Iris pigment epithelial cell (primary cell): ENCODE data around the gene VLDLR.

Source experiments
- DNase-seq: peaks from one replicate; pipeline ENCODE4 v3.0.0-alpha.2; 2011; ENCODE audit warnings: low read depth

Gene VLDLR

DNA sequence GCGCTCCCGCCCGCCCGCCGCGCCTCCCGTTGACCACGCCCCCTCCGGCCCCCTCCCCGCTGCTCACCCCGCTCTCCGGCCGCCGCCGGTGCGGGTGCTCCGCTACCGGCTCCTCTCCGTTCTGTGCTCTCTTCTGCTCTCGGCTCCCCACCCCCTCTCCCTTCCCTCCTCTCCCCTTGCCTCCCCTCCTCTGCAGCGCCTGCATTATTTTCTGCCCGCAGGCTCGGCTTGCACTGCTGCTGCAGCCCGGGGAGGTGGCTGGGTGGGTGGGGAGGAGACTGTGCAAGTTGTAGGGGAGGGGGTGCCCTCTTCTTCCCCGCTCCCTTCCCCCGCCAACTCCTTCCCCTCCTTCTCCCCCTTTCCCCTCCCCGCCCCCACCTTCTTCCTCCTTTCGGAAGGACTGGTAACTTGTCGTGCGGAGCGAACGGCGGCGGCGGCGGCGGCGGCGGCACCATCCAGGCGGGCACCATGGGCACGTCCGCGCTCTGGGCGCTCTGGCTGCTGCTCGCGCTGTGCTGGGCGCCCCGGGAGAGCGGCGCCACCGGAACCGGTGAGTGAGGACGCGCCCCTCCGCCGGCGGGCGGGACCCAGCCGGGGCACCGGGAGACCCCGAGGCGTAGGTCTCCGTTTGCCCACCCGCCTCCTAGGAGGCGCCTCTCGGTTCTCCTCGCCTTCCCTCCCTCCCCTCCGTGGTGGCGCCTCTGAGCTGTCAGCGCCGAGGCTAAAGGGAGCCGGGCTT is at the start of gene VLDLR:
TSS of gene VLDLR (plus strand) at position 66 of the 739 bp plus-strand sequence. CDS start at position 469, 403 bp downstream.
- peak; percentile 12 for DNase-seq

DNA sequence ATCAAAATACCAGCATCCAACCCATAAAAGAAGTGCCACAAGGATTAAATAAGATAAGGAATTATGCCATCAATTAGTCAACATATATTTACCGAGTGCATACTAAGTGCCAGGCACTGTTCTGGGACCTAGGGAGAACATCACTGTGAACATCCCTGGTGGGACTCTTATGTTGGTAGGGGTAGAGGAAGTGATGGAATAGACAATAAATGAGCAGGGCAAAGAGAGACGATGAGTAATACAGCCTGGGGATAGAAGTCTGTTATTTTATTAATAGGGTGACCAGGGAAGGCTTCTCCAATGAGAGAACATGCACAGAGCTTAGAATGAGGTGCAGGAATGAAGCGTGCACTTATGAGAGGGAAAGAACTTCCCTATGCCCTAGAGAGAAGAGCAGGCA is 47.4 kb upstream of the VLDLR start:
- DNase-seq = no peak

DNA sequence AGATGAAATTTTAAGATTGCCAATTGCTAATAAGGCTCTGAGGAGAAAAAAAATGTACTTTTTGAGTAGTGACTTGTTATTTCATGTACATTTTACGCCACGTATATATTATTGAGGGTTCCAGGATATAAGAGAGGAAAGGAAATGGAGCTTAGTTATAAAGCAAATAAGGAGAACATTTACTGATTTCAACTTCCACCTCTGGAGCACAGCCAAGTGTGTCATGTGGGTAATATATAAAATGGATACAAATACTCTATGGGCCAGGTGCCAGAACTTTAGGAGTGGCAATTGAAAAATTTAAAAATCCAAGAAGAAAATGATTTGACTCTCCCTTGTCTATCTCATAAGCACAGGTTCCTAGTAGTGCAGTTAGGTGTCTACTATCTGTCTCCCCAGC is 45.0 kb upstream of the VLDLR start:
- no peak for DNase-seq

DNA sequence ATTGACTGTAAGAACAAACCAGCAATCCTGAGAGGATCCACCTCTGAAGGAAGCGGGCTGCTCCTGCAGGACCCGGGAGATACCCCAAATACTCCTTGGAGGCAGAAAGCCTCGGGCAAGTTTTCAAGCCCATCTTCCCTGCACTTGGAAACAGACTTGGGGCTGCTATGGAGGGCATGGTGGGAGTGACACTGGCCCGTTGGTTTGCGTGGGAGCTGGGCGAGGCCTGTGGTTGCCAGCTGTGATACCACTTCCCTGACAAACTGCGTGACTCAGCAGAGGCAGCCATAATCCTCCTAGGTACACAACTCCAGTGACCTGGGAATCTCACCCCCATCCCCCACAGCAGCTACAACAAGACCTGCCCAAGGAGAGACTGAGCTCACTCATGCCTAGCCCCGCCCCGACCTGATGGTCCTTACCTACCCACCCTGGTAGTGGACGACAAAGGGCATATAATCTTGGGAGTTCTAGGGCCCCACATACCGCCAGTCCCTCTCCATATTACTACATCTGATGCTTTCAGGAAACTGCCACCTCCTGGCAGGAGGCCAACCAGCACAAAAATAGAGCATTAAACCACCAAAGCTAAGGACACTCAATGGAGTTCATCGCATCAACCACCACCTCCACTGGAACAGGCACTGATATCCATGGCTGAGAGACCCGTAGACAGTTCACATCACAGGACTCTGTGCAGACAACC is 38.1 kb upstream of the VLDLR start:
- no peak for DNase-seq

DNA sequence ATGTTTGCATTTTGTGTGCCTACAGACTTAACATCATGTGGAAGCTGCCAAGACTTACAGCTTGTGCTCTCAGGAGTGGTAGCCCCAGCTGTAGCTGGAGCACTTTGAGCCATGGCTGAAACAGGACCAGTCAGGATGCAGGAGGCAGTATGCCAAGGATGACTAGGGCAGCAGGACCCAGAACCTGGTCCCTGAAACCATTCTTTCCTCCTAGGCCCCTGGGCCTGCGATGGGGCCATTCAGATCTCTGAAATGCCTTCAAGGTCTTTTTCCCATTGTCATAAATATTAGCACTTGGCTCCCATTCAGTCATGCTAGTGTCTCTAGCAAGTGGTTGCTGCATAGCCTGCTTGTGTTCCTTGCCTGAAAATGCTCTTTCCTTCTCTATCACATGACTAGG is 29.6 kb upstream of the VLDLR start:
- DNase-seq = no peak

DNA sequence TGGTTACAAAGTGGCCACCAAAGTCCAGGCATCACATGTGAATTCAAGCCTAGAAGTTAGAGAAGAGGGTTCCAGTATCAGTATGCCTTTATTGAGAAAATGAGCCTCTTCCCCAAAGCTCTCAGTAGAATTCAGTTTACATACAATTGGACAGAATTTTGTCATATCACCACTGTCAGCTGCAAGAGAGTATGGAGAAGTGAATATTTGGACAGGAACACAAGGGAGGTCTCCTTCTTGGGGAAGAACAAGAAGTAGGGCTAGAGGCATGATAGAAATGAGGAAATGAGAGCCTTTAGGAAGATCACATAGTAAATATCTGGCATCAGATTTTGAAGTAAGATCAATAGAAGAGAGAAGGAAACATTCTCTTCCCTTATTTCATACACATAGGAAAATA is 27.8 kb upstream of the VLDLR start:
- DNase-seq = no peak

DNA sequence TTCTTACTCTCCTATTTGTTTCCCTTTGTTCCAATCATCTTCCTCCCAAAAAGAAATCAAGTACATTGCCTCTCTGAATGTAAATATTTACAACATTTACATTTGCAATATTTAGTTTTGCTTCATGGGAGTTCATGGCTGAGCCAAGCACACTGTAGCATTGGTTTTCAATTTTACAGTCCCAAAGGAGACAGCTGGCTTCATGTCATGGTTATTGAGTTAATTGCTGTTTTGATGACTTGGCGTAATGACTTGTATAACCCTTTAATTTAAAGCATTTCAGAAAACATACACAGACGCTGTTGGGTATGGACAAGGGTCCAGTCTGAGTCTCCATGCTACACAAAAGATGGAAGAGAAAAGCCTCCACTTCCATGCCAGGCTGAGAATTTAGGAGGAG is 25.6 kb upstream of the VLDLR start:
- no peak for DNase-seq

DNA sequence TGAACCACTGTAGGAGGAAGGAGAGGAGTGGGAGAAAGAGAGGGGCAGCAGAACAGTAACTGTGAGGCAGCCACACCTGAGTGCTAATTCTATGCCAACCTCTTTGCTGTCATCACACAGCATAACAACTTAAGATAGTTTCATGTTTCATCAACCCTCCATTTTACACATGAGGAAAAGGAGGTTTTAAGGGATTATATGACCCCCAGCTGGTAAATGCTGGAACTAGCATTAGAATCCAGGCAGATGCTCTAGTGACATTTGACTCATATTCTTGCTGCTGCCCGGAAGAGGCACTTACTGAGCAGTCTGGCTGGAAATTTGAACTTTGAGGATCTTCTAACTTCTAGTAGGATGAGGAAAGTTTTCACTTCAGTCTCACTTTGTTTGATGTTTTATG is 24.1 kb upstream of the VLDLR start:
- peak; percentile 10 for DNase-seq

DNA sequence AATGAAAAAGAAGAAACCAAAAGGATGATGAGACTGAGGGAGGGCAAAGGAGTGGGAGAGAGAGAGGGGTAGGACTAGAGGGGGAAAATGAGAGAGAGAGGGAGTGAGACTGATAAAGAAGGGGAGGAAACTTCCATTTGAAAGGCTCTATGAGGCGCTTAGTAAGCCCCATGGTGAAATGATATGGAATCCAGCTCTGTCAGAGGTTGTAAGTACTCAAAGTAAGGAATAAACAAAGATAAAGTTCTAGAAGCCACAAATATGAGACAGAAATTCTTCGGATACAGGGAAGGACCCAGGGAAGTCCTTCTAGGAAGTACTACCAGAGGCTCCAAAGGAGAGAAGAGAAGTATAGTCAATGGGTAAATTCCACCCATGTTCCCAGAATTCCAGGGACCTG is 21.7 kb upstream of the VLDLR start:
- peak; percentile 44 for DNase-seq

DNA sequence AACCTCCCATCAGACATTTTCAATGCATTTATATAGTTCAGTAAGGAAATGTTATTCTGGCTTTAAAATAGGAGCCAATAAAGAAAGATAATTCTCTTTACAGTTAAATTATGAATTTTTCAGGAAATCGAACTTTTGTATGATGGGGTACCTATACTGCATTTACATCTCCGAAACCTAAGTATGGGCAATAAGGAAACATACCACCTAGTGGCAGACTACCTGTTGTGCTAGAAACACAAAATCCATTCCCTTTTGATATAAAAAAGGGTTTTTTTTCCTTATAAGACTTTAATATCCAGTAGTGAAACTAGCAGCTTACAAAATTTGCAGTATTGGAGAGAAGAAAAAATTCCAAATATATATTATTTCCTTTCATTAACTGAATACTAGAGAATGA is 21.3 kb upstream of the VLDLR start:
- DNase-seq = no peak

DNA sequence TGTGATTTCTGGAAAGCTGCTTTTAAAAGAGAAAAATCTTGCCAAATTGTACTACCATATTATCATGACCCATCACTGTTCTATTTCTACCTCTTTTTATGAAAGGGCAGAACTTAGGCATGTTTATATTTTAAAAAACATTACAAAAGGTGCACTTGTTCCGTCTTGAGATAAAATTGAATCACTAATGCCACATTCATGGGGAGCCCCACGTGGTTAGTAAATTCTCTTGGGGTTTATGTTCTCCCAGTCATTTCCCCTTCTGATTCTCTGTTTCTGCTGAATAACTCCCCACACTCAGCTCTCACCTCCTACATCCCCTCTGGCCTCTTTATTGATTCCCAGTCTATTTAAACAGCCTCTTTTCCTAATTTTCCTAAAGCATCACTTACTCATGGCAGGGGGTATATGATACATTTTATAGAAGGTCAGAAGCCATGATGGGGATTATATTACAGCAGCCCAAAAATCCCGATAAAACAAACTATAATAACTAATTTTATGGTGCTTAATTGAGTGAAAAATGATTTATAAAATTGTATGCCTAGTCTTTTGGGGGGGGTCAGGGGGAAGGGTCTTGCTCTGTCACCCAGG is 19.7 kb upstream of the VLDLR start:
- no peak for DNase-seq

DNA sequence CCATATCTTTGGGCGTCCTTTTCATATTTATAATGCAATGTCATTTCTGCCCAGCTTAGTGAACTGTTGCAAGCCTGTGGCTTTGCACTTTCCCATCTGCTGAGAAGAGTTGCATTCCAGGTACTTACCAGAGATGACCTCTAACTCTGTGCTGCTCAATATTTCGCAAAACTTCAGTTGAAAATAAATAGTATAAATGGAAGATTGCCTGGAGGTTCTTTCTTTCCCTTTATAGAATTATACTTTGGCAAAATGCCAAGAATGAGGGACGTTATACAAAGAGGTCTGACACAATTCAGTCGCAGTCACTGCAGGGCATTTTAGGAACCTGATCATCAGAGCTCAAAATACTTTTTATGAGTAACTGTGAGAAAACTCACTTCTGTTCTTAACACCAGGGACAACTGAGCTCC is 18.9 kb upstream of the VLDLR start:
- DNase-seq = peak; percentile 74

DNA sequence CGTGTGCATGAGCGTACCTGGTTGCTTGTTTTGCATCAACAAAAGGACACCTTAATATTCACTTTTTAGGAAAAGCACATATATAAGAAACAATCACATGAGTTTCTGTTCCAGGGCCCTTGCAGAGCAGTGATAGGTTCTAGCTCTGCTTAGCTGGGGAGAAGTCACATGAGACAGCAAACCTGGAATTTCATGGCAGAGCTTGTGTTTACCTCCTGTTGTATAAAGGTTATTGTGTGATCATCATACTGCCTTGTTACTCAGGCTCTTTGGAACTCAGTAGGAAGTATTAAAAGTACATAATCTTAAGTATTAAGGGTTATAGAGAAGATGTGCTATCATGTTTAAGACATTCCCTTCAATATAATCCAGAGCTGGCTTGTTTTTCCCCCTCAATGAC is 18.0 kb upstream of the VLDLR start:
- DNase-seq = peak; percentile 13

DNA sequence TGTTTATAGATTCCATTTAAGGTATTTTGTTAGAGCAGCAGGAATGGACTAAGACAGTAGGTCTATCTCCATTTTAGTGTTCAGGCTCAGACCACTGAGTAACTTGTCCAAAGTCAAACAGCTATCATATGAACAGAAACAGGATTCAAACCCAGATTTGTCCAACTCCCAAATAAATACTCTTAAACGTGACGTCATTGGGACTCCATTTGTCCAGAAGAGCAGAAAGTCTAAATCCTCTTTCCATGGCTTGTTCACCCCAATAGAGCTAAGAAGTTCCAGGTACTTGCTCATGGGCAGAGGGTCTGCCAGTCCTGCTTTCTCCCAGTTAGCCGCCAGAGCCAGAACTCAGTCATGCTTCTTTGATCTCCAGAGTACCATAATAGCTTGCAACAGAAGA is 16.3 kb upstream of the VLDLR start:
- DNase-seq = no peak

DNA sequence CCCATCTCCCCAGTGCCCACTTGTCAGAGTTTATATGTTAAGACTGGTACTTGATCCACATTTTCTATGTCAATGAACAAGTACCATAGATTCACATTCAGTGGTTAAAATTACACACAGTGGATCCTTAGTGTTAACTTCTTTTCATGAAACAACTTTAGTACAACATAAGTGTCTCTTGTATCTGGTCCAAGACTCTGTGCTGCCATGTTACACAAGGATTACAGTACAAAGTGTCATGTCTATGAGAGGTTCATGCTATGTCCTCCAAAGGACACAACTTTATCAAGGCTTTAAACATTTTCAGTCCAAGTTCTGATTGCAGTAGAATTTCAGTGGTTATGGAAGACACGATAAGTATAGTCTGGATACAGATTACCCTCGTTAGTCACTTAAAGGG is 13.3 kb upstream of the VLDLR start:
- no peak for DNase-seq

DNA sequence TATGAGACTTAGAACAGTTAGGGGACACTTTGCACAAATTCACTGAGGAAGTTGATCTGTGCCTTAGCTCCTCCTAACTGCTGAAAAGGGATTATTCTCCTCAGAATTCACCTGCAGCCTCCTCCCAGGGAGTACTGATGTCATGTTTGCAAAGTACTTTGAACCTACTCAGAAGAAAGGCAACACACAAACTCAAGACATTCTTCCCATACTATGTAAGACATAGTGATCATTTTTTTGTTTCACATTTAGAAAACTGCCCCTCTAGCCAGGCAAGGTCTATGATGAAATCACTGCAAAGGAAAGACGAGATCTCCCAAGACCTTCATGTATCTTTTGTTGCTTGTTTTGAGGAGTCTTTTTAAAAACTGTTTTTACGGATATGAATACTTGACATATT is 10.6 kb upstream of the VLDLR start:
- peak; percentile 73 for DNase-seq

DNA sequence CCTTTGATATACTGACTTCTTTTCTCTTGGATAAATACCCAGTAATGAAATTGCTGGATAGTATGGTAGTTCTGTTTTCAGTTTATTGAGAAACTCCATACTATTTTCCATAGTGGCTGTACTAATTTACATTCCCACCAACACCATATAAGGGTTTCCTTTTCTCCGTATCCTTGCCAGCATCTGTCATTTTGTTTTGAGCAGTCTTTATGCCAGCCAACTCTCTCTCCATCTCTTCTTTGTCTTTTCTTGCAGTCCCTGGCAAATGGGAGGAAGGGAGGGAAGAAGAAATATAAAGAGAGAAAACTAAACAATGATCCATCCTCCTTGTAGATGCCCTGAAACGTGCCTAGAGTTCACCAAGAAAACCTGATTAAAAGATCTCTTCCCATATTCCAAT is 9.6 kb upstream of the VLDLR start:
- no peak for DNase-seq

DNA sequence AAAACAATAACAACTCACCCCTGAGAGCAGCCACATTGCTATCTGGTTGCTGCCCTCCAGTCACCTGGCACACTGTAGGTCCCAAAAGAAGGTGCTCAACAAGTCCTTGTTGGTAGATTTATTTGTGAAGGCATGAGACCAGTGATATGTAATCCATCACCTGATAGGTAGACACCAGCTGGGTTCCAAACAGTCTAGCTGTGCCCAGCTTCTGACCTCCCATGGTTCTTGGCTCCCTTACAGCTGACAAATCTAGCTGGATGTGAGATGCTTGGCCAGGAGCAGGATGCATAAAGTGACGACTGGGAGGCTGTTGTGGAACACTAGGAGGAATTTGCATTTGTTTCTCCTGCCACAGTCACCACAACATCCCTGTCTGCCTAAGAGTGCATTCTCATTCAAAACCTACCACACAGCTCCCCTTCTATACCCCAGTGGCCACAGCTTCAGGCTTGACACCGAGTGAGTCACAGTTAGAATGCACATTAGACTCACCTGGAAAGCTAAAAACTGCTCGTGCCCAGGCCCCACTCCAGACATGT is 7.8 kb upstream of the VLDLR start:
- no peak for DNase-seq

DNA sequence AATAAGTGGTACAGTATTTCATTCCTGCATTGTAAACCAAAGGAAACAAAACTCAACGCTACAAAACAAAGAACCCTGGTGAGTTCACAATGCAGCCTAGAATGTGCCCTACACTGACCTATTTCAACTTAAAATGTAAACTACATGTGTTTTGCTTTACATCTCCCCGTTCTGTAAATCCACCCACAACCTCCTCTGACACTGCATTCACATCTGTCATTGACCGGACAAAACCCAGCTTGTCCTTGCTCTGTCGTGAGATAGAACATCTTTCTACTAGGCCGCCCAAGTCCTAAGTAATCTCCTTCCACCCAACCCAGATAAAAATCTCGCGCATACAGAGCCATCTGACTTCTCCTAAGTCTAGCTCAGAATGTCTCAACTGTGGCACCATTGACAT is 6.1 kb upstream of the VLDLR start:
- DNase-seq = no peak

DNA sequence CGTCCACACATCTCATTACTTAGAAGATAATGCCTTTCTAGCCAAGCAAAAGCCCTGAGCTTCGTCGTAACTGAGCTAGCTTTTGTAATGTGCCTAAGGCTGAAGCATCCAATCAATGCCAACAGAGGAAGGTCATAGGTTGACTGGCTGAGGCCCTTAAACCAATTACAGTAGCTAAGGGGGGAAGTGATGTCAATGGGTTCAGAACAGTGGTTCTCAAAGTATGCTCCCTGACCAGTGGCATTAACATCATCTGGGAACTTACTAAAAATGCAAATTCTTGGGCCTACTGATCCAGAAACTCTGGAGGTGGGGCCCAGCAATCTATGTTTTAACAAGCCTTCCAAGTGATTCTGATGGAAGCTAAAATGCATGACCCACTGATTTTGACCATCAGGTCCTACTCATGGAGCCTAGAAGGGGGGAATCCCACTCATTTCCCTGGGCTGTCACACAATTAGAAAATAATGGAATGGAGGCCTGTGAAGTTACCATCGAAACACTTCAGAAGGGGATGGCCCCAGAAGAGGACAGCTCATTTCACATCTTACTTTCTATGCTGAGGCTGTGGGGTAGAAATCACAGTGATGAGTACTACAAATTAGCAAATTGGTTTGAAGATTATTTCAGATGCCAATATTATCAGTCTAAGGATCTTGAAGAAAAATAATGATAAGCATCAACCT is 4.8 kb upstream of the VLDLR start:
- DNase-seq = no peak

DNA sequence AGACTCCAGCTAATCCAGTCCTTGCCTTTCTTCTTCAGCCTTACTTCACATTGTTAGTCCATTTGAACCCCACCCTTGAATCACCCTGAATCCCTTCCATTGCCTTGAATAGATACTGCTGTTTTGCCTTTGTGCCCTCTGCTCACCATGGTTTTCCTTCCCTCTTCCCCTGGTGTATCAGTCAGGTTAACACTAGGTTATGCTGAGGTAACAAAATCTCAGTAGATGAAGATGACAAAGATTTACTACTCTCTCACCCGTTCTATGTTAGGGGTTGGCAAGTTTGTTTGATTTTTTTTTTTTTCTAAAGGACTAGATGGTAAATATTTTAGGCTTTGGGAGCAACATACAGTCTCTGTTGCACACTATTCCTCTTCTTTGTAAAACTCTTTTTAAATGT is 3.3 kb upstream of the VLDLR start:
- no peak for DNase-seq

DNA sequence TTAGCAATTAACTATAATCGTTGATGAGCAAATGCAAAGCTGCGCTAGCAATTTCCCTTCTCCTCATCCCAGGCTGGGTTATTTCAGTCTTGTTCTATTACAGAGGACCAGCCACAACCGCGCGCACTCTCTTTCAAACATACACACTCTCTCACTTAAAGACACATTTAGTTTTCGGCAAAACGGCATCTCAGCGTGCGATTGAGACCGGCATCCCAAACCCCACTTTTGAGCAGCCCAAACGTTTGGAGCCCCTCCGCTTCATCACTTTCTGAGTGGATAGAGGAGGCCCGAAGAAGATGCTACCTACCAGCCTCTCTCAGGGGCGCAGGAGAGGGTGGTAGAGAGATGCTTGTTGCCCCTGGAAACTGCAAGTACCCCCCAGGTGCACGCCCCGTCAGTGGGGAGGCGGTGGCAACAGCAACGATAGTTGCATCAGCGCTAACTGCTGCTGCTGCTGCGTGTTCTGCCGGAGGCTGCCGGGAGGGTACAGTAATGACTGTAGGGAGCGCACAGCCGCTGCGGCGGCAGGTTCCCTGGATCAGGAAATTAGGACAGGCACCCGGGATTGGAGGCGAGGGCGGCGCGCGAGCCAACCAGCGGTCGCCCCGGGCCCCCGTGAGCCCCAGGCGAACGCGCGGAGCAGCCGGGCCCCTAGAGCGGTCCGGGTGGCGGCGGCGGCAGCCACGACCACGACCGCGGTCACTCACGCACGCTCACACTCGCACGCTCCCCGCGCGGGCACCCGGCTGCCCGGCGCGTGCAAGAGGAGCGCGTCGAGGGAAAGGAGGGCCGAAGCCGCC is 467 bp upstream of the VLDLR start:
- DNase-seq = peak; percentile 78
